ENCODE data around the gene KPNA3.

- no peak for TF ChIP-seq EZH2phosphoT487 (IDR thresholded peaks at IDR 0.05; ENCODE audit: borderline replicate concordance, low read depth)
- TF ChIP-seq TAF1 (IDR thresholded peaks at IDR 0.05; ENCODE audit: borderline replicate concordance, low read depth, low read length), result no peak
- no peak for TF ChIP-seq MAX (IDR thresholded peaks at IDR 0.05; ENCODE audit: low read depth)
- no peak for TF ChIP-seq NRF1 (IDR thresholded peaks at IDR 0.05; ENCODE audit: low read depth, low read length)
Measured at GRCh38 chr13:49701491-49701890, 91.0 kb downstream of the KPNA3 start.

Measured in SK-N-SH (cell line).